Caki2 (cell line): ENCODE results near the gene DENND2D. TPM values are rescaled to one million over a fixed set of nuclear protein-coding genes. Genes with fewer than 3 reads are reported as not detected.

ENCODE experiments used
- DNase-seq: peaks from one replicate; pipeline ENCODE4 v3.0.0-alpha.2; 2015; ENCODE audit warnings: low read depth
- in situ Hi-C: cut with HindIII; loops from 2 replicates; pipeline ENCODE4 v1.10.0; 2016; ENCODE audit warnings: low sequenced_read_pairs, low pct_unique_long_range_greater_than_20kb, mixed read lengths
- total RNA-seq: library from RNA; depleted of rRNA; stranded (reverse); fragments of >200 nt; shearing (Covaris generic); gene quantifications from 2 replicates; pipeline ENCODE4 v1.2.3, GENCODE V29; 2014; ENCODE audit warnings: low replicate concordance

The DENND2D gene
- total RNA-seq, 1 experiment from 2014 or later = 17.1 TPM

DNA sequence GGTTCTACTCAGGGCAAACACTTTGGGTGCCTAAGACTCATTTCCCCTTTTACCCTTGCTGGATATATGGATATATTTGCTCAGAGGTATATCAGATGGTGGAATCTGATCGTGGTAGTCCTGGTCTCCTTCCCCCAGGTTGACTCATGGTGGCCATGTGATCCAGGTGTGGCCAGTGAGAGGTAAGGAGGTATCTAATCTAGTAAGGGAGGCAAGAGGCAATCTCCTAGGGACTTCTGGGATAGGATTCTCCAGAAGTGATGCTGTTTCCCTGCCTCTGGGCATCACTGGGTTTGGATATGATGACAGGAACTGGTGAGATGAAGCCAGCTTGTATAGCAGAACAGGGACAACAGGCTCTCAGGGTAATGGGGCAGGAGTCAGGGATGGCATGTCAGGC lies 8.5 kb upstream of the DENND2D start:
- in situ Hi-C loops = no loop called here

DNA sequence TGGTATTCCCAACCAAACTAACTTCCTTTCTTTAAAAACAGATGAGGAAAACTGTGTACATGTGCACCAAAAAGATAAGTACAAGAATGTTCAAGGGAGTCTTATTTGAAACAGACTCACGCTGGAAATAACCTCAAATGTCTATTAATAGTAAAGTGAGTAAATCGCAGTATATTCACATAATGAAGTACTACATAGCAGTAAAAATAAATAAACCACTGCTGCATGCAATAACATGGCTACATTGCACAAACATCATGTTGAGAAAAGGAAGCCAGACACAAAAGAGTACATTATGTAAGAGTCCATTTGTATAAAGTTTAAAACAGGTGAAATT lies 5.2 kb upstream of the DENND2D start:
- in situ Hi-C loops = no loop called here
- DNase-seq = no peak

More for the DNA sequence above, 8.5 kb upstream of the DENND2D start:
- no peak for DNase-seq

DNA sequence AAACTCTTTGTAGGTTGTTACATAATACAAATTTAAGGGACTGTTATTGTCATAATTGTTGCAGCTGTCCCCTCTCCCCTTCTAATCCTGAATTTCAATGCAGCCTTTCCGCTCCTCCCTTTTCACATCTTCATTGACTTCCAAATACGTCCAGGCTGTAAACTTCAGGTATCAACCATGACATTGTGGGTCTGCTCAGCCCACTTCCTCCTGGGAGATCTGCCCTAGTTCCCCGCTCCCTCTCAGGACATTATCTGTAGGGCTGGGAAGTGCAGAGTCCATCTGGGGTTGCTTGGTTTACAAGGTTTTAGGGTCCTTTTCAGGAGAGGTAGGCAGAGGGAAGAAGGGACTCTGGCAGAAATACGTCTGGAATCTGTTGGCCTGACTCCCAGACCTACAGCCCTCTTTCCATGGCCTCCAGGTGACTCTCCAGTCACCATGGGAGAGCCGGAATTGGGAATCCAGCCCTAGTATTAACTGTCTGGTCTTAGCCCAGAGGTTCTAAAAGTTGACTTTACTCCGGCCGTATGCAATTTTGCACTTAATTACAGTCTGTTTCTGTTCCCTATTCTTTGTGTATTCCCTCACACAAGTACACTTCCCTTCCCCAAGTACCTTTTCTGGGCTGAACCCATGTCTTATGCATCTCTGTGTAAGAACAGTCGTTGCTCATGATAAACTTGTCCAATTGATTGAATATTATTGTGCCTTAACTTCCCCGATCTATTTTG lies 4.7 kb upstream of the DENND2D start:
- in situ Hi-C loops = no loop called here
- no peak for DNase-seq

DNA sequence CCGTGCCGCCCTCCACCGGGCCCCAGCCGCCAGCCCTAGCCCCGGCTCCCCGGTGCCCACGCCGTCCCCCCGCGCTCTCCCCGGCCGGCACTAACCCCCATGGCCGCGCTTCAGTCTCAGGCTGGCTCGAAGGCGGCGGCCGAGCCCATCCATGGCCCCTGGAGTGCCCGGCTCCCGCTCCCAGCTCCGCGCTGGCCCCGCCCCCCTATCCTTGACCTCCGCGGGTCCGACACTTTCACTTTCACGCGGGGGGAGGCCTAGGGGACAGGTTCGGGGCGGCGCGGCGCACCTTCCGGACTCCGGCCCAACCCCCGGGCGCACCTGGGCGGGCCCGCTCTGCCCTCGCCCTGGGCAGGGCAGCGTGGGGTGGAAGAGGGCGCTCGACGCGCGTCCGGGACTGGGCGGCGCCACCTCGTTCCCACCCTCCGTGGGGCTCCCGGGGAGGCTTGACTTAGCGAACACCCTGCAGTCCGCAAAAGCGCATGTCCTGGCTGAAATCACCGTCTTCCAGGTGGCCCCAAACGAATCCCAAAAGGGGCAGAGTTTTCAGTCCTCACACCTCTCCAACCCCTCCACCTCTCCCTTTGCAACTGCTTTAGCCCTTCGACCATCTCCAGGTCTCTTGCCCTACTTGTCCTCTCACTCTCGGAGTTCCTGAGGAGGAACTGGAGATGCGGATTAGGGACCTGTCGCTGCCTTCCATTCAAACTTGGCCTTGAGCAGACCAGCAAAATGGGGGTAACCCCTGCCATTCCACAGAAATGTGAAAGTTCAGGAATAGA lies 3.9 kb upstream of the DENND2D start:
- DNase-seq = peak; percentile 44

DNA sequence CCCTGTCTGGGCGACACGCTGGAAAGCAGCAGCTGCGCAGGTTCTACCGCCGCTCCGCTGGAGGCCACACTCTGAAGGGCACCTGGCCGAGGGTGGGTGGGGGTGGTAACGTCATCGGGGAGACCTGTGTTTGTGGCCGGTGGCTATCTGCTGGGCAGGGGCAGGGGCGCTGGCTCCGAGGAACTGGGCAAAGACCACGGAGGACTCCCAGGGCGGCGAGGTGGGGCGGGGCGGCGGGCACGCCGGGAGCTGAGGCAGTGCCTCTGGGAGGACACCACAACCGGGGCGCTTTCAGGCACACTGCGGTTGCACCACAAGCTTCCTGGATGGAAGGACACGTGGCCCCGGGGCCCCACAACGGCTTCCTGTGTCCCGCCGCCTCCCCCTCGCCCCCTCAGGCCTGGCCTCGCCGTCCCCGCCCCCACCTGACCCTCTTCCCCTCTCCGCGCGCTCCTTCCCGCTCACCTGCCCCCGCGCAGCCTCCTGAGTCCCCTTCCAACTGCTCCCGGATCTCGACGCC lies 3.3 kb upstream of the DENND2D start:
- DNase-seq = no peak
- in situ Hi-C loops = no loop called here

More for the DNA sequence above, 3.9 kb upstream of the DENND2D start:
- in situ Hi-C loops = no loop called here

DNA sequence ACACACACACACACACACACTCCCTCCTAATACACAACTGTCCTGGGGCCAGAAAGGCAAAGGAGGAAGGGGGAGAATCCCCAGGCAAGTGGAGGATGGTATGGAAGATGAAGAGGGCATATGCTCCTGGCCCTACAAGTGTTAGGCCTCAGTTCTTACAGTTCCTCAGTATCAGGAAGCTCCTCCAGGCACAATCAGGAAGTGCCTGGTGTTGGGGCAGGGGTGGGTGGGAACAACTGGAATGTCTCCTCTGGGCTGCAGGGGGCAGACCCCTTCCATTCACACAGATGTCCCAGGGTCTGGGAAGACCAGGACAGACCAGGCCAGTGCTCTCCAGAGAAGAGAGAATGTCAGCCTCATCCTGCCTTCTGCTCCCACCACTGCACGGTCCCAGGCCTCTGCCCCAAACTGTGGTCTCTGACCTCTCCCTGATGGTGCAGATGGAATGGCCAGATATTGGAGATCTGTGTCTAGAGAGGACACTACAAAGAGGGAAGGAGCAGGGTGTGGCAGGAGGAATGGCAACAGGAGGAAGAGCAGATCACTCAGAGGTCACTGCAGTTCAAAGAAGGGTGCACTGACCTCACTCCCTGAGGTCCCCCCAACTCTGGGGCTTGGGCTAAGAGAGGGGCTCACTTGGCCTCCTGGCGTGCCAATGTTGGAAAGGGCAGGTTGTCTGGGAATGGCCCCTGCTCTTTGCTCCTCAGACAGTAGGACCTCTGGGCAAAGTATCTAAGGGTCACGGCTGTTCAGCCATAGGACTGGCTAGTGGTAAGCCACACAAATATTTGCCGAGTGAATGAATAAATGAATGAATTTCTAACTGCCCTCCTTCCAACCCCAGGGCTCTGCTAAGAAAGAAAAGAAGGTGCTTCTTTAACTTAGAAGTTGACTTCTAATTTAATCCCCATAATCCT lies 2.5 kb upstream of the DENND2D start:
- DNase-seq = no peak
- in situ Hi-C loops = no loop called here

DNA sequence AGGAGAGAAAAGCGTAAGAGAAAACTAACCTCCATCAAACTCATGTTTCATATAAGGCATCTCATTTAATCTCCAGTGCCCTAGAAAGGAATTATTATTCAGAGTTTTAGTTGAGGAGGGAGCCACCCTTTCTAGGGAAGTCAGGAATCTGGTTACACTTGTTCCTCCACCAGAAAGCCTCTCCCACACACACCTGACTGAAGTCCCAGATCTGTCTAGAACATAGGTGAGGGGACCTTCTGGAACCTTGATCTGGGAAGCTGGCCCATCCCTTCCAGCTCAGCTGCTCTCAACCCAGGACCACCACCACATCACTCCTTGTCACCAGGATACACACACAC lies 1.9 kb upstream of the DENND2D start:
- no peak for DNase-seq
- in situ Hi-C loops = no loop called here

DNA sequence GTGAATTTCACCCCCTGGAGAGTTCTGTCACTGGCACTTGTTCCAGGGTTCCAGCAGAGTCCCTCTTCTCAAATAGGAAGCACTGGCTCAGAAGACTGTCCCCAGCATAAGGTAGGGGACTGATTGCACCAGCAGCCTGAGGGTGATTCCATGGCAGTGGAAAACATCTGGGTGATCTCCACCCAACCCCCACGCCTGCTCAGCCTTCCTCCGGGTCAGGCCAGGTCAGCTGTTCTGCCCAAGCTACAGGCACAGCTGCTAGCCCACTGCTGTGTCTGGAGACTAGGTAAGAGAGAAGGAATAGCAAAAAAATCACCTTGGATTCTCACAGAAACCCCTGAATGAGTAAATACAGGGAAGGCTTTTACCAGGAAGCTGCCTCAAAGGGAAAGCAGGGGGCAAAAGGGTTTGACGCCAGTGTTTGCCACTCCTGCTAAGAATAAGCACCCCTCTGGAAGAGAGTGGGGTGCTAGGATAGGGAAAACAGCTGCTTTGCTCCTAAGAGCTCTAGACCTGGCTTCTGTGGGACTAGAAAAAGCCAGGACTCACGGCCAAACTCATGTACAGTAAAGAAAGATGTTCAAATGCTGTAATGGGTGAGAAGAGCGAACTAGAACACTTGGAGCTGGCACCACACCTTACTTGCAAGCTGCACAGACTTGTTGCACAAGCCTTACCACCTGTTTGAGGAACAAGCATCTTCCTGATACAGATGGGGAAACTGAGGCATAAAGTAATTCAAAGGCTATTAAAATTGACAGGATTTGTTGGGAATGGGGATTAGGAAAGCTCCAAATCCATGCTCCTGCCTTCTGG lies 1.0 kb upstream of the DENND2D start:
- no peak for DNase-seq
- in situ Hi-C loops = no loop called here

DNA sequence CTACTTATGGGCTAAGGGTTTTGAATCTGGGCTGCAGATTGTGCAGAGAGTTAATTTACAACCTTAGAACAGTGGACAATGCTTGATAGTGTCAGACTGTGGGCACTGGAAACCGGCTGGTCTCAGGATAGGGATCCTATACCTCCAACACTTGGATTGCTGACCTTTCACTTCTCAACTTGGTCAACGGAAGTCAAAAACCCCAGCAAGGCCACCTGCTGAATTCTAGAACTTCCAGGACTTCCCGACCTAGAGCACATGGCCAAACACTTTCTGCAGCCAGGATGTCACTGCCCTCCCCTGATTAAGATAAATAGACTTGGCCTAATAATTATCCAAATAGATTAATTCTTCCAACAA lies 336 bp upstream of the DENND2D start:
- in situ Hi-C loops = no loop called here
- no peak for DNase-seq

DNA sequence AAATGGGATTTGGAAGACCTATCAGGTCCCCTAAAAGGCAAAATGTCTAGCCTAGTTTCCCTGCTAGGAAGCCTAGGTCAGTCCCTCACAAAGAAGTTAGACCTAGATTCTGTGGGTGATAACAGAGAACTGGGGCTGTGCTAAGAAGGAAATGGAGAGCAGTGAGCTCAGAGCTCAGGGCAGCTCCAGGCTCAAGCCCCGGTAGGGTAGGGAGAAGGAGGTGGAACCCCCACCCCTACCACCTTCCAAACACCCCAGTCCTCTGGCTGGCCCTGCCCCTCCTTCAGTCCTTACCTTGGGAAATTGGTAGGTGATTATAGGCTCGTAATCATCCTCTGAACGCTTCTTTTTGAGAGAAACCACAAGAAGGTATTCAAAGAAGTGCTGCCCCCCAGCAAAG lies 1.1 kb downstream of the DENND2D start:
- in situ Hi-C loops = no loop called here

DNA sequence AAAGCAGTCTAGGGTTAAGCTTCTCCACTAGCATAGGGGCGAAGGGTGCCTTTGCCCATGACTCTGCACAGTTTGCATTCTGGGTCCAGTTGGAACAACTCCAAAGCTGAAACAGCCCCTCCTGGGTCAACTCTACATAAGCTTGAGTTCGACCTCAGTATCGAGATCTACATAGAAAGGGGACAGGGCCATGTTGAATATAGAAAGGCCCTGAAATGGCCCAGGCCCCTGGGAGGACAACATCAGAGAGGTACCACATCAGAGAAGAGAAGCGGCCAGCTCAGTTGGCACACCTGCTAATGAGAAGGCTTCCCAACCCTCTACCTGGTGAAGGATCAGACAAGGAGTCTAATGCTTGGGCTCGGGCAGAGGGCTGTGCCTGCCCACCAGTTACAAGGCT lies 1.6 kb downstream of the DENND2D start:
- in situ Hi-C loops = no loop called here
- no peak for DNase-seq

More for the DNA sequence above, 1.1 kb downstream of the DENND2D start:
- DNase-seq = no peak

DNA sequence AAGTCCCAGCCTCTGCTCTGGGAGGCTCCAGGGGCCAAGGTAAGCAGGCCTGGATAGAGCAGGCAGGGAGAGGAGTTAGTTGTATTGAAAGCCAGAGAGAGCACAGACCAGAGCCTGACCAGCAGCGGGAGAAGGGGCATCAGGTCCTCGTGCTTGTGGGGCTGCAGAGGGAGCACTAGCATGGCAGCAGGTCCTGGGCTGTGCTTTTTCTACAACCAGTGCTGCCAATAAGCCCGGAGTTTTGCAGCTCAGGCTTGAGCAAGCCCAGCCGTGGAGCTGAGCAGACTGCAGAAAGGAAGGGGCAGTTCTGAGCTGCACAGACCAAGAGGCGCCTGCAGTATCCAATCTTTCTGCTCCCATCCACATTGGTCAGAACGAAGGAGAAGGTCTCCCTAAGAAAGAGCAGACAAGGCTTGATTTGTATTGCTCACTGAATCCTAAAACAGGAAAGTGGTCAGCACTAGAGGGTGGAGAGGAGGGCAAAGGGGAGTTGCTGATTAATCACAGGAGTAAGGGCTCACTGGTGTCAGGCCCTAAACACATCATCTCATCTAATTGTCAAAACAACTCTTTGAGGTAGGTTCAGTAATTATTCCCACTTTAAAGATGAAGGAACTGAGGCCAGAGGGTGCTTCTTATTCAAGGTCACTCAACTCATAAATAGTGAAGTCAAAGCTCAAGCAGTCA lies 2.7 kb downstream of the DENND2D start:
- in situ Hi-C loops = no loop called here
- no peak for DNase-seq

DNA sequence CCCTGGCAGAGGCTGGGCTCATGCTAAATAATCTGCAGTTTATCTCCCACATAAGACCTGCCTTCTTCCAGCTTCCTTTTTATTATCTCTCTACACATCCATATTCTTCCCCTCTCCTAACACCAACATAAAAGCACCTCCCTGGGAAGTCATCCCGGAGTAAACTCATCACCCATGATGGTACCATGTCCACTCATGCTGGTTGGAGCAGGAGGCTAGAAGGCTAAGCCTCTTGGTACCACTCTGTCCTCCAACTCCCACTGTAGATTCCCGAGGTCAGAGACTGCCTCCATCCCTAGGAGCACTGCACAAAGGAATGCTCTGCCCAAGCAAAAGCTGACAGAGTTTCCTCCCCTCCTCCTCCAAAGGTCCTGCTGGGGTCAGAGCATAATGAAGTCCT lies 4.2 kb downstream of the DENND2D start:
- in situ Hi-C loops = no loop called here

DNA sequence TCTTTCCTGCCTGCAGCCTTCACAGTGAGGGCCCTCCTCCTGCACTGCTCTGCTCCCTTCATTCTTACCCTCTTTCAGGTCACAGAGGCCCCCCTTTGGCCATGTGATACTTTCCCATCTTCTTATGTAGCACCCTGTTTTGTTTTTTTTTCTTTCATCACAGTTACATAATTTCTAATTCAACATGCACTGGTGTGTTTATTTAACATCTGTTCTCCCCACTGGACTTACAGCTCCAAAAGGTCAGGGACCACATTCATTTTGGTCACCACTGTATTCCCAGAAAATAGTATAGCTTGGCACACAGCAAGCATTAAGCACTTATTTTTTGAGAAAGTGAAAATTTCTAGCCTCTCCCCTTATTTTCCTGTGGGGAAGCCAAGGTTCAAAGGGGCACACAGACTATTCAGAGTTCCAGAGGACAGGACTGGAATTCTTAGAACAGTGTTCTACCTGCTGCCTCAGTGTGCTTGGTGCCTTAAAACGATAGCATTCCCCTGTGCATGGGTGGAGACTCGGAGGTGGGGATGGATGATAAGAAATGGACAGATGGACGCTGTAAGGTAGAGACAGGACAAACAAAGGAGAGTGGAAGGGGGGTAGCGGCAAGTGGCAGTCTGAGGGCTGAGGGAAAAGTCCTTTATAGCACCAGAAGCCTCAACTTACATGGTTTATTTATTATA lies 5.3 kb downstream of the DENND2D start:
- in situ Hi-C loops = no loop called here
- DNase-seq = no peak

More for the DNA sequence above, 4.2 kb downstream of the DENND2D start:
- DNase-seq = no peak

DNA sequence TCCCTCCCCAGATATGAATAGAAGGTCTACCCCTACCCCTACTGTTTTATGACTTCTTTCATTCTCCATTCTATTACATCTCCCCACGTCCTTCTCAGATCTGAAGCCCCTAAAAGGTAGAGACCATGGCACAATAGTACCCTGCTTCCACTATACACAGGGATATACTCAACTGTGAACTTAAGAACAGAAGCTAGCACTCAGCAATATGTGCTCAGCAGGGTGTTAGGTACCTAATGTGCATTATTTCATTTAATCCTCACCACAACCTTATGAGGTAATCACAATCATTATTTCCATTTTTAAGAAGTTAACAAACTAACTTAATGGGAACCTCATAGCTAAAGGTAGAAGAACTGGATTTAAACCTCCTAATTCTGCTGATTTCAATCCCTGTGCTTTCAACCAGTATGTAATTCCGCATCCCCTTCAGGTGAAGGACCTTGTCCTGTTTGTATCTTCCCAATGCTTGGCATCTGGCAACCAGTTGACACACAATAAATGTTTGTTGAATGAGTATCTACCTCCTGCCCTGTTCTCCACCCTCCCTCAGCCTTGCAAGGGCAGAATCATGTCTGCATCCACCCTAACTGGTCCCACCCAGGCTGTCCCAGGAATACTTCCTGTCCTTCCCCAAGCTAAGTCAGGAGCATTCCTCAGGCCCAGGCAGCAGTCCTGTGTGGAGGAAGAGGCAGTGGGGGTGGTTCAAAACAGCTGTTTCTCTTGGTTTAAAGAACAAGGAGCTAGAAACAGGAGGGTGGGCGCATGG lies 6.5 kb downstream of the DENND2D start:
- in situ Hi-C loops = no loop called here
- DNase-seq = no peak
